HFFc6 (cell line): ENCODE measurements around the gene NFATC2. TPM values are rescaled to one million over a fixed set of nuclear protein-coding genes. Genes with fewer than 3 reads are reported as not detected.

Experiments used
- DNase-seq: peaks from one replicate; pipeline ENCODE4 v3.0.0-alpha.2; 2018
- H3K27ac Mint-ChIP-seq: 2 replicates; pipeline ENCODE4 v1.8.0; 2020; ENCODE audit warnings: mild to moderate bottlenecking, mixed read lengths
- H3K27me3 Mint-ChIP-seq: 2 replicates; pipeline ENCODE4 v1.8.0; 2021; ENCODE audit warnings: mild to moderate bottlenecking, moderate library complexity, mixed read lengths; ENCODE audit not compliant: insufficient read depth
- H3K36me3 Mint-ChIP-seq: 2 replicates; pipeline ENCODE4 v1.8.0; 2021; ENCODE audit warnings: low read depth, mixed read lengths
- H3K4me1 Mint-ChIP-seq: 2 replicates; pipeline ENCODE4 v1.8.0; 2020; ENCODE audit warnings: low read depth, mixed read lengths
- H3K4me3 Mint-ChIP-seq: 2 replicates; pipeline ENCODE4 v1.8.0; 2020; ENCODE audit warnings: mild to moderate bottlenecking, moderate library complexity, mixed read lengths
- H3K9me3 Mint-ChIP-seq: 2 replicates; pipeline ENCODE4 v1.8.0; 2020; ENCODE audit warnings: mild to moderate bottlenecking, mixed read lengths
- CTCF ChIP-seq: fragments of 200-600 bp; sonication (generic); IDR thresholded peaks from 2 replicates; pipeline ENCODE4 v1.5.0; 2021; ENCODE audit warnings: antibody characterized with exemption, mild to moderate bottlenecking
- total RNA-seq, 6 experiments: library from RNA; stranded (reverse); fragmentation: NEBNext Ultra II Directional; extraction: Animal tissue kit (Norgen Biotek cat#: 25700); gene quantifications; 2 replicates in 1 of 6; 3 replicates in 5 of 6; pipeline ENCODE4 v1.2.3, GENCODE V29; 2021

The NFATC2 gene
- total RNA-seq, 6 experiments from 2014 or later: 0.50 to 1.1 (median 0.84) TPM

GRCh38 chr20:51531712-51532456, 10.6 kb downstream of the NFATC2 start:
- TF ChIP-seq CTCF: no peak
- Mint-ChIP-seq H3K36me3 (no peaks in the 10 kb centered on the region), H3K9me3 (no peaks in the 10 kb centered on the region), H3K27ac (peak overlapping the region; percentile 97), H3K4me3 (peak overlapping the region; percentile 56), H3K27me3 (peaks cover 1% of the 10 kb centered on the region), H3K4me1 (peaks cover 79% of the 10 kb centered on the region)
- no peak for DNase-seq

- TF ChIP-seq CTCF: no peak
- Mint-ChIP-seq H3K9me3 (no peaks in the 10 kb centered on the region), H3K27ac (peak overlapping the region; percentile 75), H3K36me3 (no peaks in the 10 kb centered on the region), H3K4me3 (no peak overlapping the region), H3K4me1 (peaks cover 79% of the 10 kb centered on the region), H3K27me3 (peaks cover 1% of the 10 kb centered on the region)
- no peak for DNase-seq
Observed at GRCh38 chr20:51531141-51531710, 11.3 kb downstream of the NFATC2 start.

- peak overlapping the region; percentile 86 for H3K27ac Mint-ChIP-seq
- H3K4me1 Mint-ChIP-seq: peaks cover 67% of the 10 kb centered on the region
- no peak for DNase-seq
- no peaks in the 10 kb centered on the region for H3K9me3 Mint-ChIP-seq
- TF ChIP-seq CTCF: no peak
- H3K4me3 Mint-ChIP-seq: peak overlapping the region; percentile 83
- H3K27me3 Mint-ChIP-seq: peaks cover 3% of the 10 kb centered on the region
- H3K36me3 Mint-ChIP-seq: no peaks in the 10 kb centered on the region
Observed at GRCh38 chr20:51529758-51530157, 12.8 kb downstream of the NFATC2 start.

DNA sequence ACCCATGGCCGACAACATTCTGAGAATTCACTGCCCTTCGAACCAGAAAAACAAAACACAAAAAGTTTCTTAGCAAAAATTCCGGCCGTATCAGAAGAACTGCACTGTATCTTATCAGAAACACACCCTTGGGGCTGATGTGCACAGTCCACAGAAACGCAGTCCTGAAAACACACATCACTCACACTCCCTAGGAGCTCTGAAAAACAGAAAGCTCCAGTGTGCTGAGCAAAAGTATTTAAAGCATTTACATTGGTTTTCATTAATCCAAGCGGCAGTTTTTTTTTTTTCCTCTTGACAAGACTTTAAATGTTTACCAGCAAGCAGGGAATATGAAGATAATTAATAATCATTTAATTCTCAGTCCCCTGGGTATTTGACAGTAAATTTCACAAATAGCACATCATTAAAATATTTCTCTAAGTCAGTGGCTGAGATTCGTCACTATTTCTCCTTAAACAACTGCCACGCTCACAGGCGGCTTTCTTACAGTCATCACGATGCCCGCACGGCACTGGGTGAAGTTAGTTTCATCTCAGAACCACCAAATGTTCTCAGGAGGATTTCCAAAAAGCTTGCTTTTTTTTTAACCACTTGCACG, 13.3 kb downstream of the NFATC2 start:
- Mint-ChIP-seq H3K36me3 (no peaks in the 10 kb centered on the region), H3K4me3 (peak overlapping the region; percentile 83), H3K4me1 (peaks cover 61% of the 10 kb centered on the region), H3K27me3 (peaks cover 3% of the 10 kb centered on the region), H3K27ac (peak overlapping the region; percentile 86), H3K9me3 (no peaks in the 10 kb centered on the region)
- TF ChIP-seq CTCF: no peak
- peak; percentile 62 for DNase-seq

GRCh38 chr20:51528263-51529027, 14.1 kb downstream of the NFATC2 start:
- Mint-ChIP-seq H3K4me1 (peaks cover 54% of the 10 kb centered on the region), H3K27me3 (peaks cover 3% of the 10 kb centered on the region), H3K9me3 (no peaks in the 10 kb centered on the region), H3K4me3 (peak overlapping the region; percentile 83), H3K27ac (peak overlapping the region; percentile 86), H3K36me3 (no peaks in the 10 kb centered on the region)
- TF ChIP-seq CTCF: no peak
- DNase-seq: no peak
